BJ (cell line): Measurements from ENCODE around the gene SMARCC1. TPM values are rescaled to one million over a fixed set of nuclear protein-coding genes. Genes with fewer than 3 reads are reported as not detected.

ENCODE experiments used
- CTCF ChIA-PET: fragments of 350-600 bp; formaldehyde crosslinking; extraction: SDS; loops from one replicate; lab custom pipeline; 2021; ENCODE audit warnings: antibody characterized with exemption, inconsistent platforms; lab: Yijun Ruan, JAX
- POLR2A ChIA-PET: fragments of 300-600 bp; sonication (Branson Sonifier 250); formaldehyde crosslinking; extraction: SDS; loops from one replicate; lab custom pipeline; 2021; ENCODE audit warnings: antibody characterized with exemption; lab: Charles Lee
- DNase-seq: peaks from one replicate; pipeline ENCODE4 v3.0.0-alpha.2; 2011; ENCODE audit warnings: low read depth
- H3K27me3 ChIP-seq: 2 replicates; pipeline ENCODE4 v1.6.0; 2011; ENCODE audit warnings: low read length; ENCODE audit not compliant: control insufficient read depth, insufficient read depth
- H3K36me3 ChIP-seq: 2 replicates; pipeline ENCODE4 v1.5.1; 2011; ENCODE audit warnings: low read length; ENCODE audit not compliant: control insufficient read depth, insufficient read depth
- H3K4me3 ChIP-seq: 2 replicates; pipeline ENCODE4 v1.5.1; 2011; ENCODE audit warnings: low read depth, mild to moderate bottlenecking, control low read depth, low read length
- polyA plus RNA-seq: library from polyadenylated mRNA; depleted of rRNA; stranded (reverse); fragments of >200 nt; gene quantifications from 2 replicates; pipeline ENCODE4 v1.2.3, GENCODE V29; 2011
- TF ChIP-seq, protein P1 (sequence below): IDR thresholded peaks from 2 replicates; pipeline ENCODE4 v1.5.1; 2011; ENCODE audit warnings: low read depth, mild to moderate bottlenecking, control low read depth, inconsistent platforms, low read length, moderate library complexity; ENCODE audit not compliant: insufficient read depth

The SMARCC1 gene
- polyA plus RNA-seq, 1 experiment, result 25.8 TPM

DNA sequence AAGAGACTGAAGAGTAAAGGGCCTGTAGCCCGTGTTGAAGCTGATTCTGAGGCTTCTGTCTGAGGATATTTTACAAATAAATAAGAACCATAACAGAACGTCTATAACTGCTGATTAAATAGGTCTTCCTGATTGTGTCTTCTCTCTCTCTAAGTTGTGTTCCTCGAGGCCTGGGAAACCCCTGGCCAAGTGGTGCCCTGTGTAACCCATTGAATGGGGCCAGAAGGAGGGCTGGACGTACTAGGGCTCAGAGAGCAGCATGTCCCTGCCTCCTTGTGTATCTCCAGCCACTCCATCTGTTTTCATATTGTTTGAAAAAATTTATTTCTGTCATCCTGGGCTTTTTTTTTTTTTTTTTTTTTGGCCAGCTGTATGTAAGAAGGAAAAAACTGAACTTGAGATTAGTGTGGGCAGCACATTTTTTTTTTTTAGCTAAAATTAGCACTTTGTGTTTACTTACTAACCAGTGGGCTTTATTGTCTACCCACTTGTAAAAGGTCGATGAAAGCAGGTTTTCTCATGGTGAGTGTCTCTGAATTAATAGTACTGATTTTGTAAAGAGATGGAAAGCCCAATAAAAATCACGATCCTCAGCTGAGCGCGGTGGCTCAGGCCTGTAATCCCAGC is 32.0 kb upstream of the SMARCC1 start:
- ChIA-PET POLR2A (no interaction called here), CTCF (interaction anchor here (1.3 to 5.1 kb wide), 2 partner anchors 12 to 291 kb away, joined by 5 to 38 read pairs; no protein-coding TSS in a partner anchor)
- no peak for DNase-seq
- TF ChIP-seq, protein P1, sequence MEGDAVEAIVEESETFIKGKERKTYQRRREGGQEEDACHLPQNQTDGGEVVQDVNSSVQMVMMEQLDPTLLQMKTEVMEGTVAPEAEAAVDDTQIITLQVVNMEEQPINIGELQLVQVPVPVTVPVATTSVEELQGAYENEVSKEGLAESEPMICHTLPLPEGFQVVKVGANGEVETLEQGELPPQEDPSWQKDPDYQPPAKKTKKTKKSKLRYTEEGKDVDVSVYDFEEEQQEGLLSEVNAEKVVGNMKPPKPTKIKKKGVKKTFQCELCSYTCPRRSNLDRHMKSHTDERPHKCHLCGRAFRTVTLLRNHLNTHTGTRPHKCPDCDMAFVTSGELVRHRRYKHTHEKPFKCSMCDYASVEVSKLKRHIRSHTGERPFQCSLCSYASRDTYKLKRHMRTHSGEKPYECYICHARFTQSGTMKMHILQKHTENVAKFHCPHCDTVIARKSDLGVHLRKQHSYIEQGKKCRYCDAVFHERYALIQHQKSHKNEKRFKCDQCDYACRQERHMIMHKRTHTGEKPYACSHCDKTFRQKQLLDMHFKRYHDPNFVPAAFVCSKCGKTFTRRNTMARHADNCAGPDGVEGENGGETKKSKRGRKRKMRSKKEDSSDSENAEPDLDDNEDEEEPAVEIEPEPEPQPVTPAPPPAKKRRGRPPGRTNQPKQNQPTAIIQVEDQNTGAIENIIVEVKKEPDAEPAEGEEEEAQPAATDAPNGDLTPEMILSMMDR, result no peak
- peaks cover 16% of the 10 kb centered on the region for H3K36me3 ChIP-seq
- no peak overlapping the region for H3K4me3 ChIP-seq
- H3K27me3 ChIP-seq, result no peaks in the 10 kb centered on the region

- POLR2A ChIA-PET, result no interaction called here
- CTCF ChIA-PET, result interaction anchor here (0.8 to 2.0 kb wide), 6 partner anchors 11 to 283 kb away, joined by 3 to 6 read pairs (median 4); no protein-coding TSS in a partner anchor
- H3K27me3 ChIP-seq, result no peaks in the 10 kb centered on the region
- no peak for DNase-seq
- H3K4me3 ChIP-seq, result no peak overlapping the region
- H3K36me3 ChIP-seq, result peaks cover 4% of the 10 kb centered on the region
- TF ChIP-seq, protein P1, result no peak
These were observed 22.9 kb upstream of the SMARCC1 start for GRCh38 chr3:47804577-47804976.

DNA sequence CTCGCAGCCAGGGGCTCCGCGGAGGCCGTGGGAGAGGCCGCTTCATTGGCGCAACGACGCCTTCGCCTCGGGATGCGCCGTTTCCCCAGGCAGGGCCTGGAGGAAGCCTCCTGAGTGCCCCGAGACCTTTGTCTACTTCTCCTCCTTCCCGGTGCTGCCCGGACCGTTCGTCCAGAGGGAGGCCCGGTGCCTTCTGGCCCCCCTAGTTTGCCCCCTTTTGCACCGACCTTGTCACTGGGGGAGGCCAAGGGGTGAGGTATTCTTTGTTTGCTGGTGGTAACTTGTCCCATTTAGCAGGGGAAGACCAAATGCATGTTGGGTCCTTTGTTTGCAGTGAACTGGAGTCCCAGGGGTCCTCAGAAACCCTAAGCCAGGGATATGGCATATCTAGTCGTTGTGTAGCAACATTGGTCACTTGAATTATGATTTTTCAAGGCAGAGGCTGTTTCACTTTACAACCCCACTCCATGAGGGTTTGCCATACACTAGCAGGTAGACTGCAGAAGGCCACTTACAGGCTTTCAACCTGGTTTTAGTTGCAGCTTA is 21.9 kb upstream of the SMARCC1 start:
- no peak for DNase-seq
- H3K27me3 ChIP-seq, result no peaks in the 10 kb centered on the region

DNA sequence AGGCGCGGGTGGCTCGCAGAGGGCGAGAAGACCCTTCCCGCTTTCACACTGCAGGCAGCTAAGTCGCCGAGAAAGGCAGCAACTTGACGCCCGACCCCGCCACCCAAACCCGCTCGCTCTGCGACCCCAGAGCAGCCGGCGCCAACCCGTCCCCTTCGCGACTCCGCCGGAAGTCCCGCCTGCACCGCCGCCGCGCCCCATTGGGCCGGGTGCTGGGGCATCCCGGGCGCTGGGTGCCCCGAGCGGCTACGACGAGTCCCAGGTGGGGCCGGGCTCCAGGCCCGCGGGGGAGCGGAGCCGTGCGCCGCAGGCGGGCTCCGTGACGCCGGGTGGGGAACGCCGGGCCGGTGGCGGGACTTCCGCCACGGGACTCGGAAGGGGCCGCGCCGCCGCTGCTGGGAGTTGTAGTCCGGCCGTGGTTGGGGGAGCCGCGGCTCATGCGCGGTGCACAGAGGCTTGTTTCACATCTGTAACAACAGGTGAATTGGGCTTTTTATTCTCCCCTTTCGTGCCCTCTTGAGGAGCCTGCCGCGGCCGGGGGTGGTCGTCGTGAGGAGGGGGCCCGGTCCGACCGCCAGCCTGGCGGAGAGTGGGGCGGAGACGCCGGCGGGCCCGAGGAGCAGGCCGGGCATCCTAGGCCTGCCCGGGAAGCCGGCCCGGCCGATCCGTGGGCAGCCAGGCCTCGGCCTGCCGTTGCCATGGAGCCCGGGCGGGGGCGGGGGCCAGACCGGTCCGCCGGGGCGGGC is 21.2 kb upstream of the SMARCC1 start, which contains the start of gene DHX30:
TSS of gene DHX30 (plus strand) at position 405 of the 746 bp plus-strand sequence. CDS start 7,546 bp downstream, outside the sequence.
- ChIA-PET POLR2A (interaction anchor here (0.5 kb wide), 1 partner anchor 14 kb away, joined by 6 read pairs; no protein-coding TSS in a partner anchor), CTCF (interaction anchor here (1.4 to 2.6 kb wide), 3 partner anchors 14 to 280 kb away, joined by 5 to 10 read pairs (median 10); no protein-coding TSS in a partner anchor)
- DNase-seq, result no peak
- Histone ChIP-seq H3K4me3 (peak within 1 kb of the TSS; percentile 63), H3K27me3 (no peaks in the 10 kb centered on the region), H3K36me3 (no peaks in the 10 kb centered on the region)
- TF ChIP-seq, protein P1, result no peak

More for the DNA sequence above, 21.9 kb upstream of the SMARCC1 start:
- Histone ChIP-seq H3K4me3 (peak overlapping the region; percentile 63), H3K36me3 (peaks cover 2% of the 10 kb centered on the region)
- CTCF ChIA-PET, result interaction anchor here (1.2 to 2.0 kb wide), 3 partner anchors 14 to 270 kb away, joined by 3 to 5 read pairs (median 4); no protein-coding TSS in a partner anchor
- POLR2A ChIA-PET, result no interaction called here
- TF ChIP-seq, protein P1, result no peak
